Frontal cortex (tissue), 4 donors: ENCODE measurements around the gene CD79B. TPM values are rescaled to one million over a fixed set of nuclear protein-coding genes. Genes with fewer than 3 reads are reported as not detected.
"Not testable (repeated sequence)": the region's sequence is repeated elsewhere in the genome, so short reads cannot be mapped to it uniquely, and the experiment has no call there.

Experiments used
- DNase-seq, 2 donors: peaks; one replicate each; pipeline ENCODE4 v3.0.0; 2012; ENCODE audit warnings: low spot score in 2 of 2
- FAIRE-seq: peaks from 2 replicates; lab custom pipeline; 2012; peaks lifted over from hg19 to GRCh38; lab: Jason Lieb, UNC
- total RNA-seq: library from RNA; depleted of rRNA; stranded (reverse); fragments of >200 nt; gene quantifications from one replicate; pipeline ENCODE4 v1.2.3, GENCODE V29; 2014
- donor health status: control.
- donor health status: control.
- donor health status: control.

The CD79B gene
- total RNA-seq, 1 donor from 2014 or later, result under 0.01 TPM

DNA sequence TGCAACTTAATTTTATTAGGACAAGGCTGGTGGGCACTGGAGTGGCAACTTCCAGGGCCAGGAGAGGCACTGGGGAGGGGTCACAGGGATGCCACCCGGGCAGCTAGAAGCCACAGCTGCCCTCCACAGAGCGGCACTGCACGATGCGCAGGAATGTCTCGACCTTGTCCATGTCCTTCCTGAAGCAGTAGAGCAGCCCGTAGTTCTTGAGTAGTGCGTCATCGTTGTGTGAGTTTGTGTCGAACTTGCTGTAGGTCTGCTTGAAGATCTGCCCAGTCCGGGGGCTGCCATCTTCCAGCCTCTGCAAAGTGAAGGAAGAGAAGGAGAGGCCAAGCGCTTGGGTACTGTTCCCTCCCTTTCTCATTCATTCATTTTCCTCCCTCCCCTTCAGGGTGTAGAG is 14.9 kb downstream of the CD79B start:
- not testable (repeated sequence) for DNase-seq, FAIRE-seq

DNA sequence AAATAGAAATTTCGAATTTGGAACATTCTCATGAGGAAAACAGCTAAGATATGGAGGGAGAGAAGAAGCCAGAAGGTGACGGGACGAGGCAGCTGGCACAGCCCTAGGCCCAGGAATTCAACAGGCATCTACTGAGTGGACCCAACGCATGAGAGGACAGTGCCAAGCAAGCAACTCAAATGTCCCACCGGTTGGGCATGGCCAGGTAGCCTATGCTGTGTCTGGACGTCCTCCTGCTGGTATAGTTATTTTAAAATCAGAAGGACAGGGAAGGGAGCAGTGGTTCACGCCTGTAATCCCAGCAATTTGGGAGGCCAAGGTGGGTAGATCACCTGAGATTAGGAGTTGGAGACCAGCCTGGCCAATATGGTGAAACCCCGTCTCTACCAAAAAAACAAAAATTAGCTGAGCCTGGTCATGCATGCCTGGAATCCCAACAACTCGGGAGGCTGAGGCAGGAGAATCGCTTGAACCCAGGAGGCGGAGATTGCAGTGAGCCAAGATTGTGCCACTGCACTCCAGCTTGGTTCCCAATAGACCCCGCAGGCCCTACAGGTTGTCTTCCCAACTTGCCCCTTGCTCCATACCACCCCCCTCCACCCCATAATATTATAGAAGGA is 15.5 kb downstream of the CD79B start:
- DNase-seq (no peak), FAIRE-seq (no peak)

DNA sequence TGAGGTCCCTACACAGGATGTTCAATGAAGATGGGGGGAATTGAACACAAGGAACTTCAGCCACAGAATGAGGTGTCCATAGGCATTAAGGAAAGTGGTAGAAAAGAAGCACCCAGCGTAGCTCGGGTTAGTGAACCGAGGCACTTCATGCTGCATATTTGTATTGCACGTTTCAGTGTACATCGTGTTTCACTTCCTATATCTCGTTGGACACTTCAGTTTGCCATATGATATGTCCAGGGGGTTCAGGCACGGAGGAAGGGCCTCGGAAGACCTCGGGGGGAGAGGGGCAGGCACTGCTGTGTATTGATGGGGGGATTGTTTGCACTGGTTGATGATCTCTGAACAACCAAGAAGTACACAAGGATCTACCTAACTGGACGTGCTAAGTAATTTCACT is 16.4 kb downstream of the CD79B start:
- DNase-seq, FAIRE-seq: not testable (repeated sequence)

DNA sequence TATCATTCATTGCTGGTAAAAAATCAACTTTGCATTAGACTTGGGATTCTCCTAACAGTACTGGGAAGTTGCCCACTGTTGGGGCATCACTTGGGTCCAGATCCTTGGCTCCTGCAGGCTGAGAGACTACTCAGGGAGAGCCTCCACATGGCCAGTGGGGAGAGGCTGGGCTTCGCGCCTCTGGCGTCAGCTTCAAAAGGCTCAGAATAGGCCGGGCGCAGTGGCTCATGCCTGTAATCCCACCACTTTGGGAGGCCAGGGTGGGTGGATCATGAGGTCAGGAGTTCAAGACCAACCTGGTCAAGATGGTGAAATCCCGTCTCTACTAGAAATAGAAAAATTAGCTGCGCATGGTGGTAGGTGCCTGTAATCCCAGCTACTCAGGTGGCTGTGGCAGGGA is 17.7 kb downstream of the CD79B start:
- DNase-seq (no peak), FAIRE-seq (no peak)

DNA sequence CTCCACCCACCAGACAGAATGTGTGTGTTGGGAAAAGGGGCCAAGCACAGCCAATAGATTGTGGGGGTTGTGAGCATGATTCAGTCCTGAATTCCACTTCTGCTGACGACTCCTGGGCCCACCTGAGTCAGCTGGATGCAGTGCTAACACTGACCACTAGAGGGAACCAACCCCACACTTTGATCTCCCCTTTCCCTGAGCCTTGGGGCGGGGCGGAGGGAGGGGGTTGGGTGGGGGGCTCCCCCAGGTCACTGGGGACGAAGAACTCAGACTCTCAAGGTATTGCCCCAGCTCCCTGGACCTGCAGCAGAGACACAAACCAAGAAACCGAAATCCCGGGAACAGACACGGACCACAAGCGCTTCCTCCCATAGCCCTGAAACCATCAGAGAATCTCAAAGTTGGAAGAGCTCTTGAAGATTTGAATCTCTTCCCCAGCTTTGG is 20.5 kb downstream of the CD79B start:
- FAIRE-seq (no peak), DNase-seq (peak in 1 of 2 donors; percentile 67)

DNA sequence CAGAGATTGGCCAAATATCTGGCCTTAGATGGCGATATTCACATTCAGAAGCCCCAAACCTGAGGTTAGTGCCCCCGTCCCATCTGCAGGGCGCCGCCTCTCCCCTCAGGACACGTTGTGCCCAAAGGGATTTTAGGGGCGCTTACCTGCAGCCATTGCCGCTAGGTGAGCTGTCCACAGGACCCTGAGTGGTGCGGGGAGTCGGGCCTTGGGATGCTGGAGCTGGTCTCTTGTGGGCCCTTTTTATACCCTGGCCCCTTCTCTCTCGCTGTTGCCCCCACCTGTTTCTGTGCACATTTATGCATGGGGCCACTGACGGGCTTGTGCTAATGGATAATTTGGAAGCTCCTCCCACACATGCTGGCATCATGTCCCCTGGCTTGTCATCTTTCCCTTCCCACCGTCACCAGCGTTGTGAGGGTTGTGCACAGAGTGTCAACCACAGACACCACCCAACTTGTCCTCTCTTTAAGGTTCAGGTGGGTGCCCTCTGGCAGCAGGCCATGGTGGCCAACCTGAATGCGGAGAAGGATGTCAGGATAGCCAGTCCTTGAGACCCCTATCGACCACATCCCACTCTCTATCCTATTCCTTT is 21.0 kb downstream of the CD79B start, which contains the start of gene CSHL1:
Gene CSHL1, minus strand, starts transcription at position 218 of the 595 bp plus-strand sequence. Its CDS starts 62 bp downstream, at position 156.
- DNase-seq (no peak), FAIRE-seq (no peak)

DNA sequence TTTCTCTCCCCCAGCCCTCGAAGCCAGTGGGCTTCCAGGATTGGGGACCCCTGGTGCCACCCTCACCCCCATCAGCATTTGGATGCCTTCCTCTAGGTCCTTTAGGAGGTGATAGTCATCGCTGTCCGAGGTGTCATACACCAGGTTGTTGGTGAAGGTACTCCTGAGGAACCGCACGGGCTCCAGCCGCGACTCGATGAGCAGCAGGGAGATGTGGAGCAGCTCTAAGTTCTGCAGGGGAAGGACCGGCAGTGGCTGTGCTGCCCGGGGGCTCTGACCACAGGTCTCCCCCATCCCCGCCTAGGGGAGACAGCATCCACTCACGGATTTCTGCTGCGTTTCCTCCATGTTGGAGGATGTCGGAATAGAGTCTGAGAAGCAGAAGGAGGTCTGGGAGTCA is 22.0 kb downstream of the CD79B start:
- no peak for DNase-seq
- FAIRE-seq, result no peak

DNA sequence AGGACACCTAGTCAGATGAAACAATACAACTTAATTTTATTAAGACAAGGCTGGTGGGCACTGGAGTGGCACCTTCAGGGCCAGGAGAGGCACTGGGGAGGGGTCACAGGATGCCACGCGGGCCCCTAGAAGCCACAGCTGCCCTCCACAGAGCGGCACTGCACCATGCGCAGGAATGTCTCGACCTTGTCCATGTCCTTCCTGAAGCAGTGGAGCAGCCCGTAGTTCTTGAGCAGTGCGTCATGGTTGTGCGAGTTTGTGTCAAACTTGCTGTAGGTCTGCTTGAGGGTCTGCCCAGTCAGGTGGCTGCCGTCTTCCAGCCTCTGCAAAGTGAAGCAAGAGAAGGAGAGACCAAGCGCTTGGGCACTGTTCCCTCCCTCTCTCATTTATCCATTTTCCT is 22.5 kb downstream of the CD79B start:
- DNase-seq, FAIRE-seq: not testable (repeated sequence)

DNA sequence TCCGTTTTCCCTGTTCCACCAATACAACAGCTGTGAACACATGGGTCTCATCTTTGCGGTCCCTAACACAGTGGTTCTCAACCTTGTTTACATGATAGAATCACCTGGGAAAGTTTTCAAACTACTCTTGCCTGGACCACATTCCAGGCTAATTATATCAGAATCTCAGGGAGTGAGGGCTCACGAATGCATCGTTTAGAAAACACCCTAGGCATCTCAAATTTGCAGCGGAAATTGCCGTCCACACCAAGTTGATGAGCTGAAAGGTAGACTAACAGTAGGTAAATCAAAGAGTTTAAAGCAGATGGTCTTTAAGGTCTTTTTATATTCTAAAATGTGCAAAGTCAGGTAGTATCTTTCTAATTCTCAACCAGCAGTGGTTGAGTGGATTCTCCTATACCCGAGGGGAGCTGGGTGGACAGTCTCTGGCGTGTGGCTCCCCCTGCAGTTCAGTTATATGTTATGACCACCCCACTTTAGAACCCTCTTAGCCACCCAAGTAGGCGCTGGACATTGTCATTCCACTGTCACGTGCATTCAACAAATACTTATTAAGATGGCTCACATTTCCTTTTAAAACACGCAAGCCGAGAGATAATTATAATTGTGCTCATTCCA is 24.9 kb downstream of the CD79B start:
- not testable (repeated sequence) for DNase-seq, FAIRE-seq

DNA sequence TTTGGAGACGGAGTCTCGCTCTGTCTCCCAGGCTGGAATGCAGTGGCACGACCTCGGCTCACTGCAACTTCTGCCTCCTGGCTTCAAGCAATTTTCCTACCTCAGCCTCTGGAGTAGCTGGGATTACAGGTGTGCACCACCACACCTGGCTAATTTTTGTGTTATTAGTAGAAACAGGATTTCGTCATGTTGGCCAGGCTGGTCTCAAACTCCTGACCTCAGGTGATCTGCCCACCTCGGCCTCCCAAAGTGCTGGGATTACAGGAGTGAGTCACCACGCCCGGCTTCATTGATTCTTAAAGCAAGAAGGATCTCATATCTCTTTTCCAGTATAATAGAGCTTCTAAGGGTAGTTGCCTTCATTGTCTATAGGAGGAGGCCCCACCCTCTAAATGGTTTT is 27.3 kb downstream of the CD79B start:
- DNase-seq, FAIRE-seq: not testable (repeated sequence)

DNA sequence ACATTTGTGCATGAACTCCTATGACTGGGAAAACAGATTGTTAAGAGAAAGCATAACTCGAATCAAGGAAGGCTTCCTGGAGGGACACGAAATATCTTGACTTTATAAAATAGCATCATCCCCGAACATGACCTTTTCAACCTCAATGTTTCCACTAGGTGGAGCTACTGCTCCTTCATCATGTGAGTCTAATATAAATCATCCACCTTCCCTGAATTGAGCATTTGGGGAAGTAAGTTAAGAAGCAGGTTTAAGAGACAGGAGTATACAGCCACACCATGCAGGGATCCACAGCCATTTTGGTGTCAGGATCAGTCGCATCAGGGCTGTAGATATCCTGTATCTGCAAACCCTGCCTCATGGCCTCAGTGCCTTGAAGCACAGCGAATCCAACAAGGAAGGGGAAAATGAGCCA is 28.3 kb downstream of the CD79B start:
- not testable (repeated sequence) for DNase-seq, FAIRE-seq

DNA sequence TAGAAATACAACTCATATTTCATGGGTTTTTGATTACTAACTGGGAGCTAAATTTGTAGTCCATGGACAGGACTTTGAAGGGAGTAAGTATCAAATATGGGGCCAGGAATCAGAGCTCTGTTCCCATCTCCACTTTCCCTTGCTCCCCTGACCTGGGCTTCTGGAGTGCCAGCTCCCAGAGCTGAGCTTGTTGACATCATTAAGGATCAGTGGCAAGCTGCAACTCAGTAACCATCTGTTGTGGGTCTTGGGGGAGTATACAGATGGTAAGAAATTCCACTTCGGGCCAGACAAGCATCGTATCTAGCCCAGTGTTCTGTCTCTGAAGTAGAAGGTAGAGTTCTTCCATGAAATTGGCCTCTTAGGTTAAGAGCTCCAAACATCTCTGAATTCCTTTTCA is 30.2 kb downstream of the CD79B start:
- FAIRE-seq, DNase-seq: not testable (repeated sequence)

DNA sequence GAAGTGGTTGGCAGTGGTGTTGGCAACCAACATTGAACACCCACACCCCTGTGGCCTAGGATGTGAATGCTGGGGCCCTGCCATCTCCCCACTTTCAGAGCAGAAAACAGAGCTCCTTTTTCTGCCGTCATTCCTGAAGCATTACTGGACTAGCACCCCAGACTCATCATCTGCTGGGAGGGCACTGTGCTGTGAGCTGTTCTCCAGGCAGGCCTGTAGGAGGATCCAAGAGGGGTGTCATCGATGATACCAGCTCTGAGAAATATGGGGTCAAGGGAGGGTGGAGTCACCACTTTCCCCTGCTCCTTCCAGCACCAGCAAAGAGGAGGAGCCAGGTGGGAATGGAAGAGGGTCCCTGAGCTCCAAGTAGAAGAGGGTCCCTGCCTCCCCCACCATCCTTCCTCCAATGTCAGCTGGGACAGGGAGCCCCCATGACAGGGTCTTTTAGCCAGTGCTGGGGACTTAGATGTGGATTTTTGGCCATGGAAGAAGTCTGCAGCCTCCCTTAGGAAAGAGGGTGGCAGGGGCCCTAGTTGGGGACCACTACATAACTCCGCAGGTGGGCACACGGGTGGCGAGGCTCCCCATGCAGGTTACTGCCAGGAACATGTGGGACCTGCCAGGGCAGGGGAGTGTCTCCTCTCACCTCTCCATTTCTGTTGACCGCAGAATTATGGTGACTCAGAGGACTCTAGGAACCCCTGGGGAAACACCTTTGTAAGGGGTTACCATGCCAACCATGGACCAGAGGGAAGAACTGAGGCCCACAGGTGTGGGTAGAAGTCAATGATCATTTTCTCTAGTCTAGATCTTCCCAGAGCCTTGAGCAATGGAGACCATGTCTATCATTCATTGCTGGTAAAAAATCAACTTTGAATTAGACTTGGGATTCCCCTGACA is 33.0 kb downstream of the CD79B start:
- not testable (repeated sequence) for DNase-seq, FAIRE-seq

DNA sequence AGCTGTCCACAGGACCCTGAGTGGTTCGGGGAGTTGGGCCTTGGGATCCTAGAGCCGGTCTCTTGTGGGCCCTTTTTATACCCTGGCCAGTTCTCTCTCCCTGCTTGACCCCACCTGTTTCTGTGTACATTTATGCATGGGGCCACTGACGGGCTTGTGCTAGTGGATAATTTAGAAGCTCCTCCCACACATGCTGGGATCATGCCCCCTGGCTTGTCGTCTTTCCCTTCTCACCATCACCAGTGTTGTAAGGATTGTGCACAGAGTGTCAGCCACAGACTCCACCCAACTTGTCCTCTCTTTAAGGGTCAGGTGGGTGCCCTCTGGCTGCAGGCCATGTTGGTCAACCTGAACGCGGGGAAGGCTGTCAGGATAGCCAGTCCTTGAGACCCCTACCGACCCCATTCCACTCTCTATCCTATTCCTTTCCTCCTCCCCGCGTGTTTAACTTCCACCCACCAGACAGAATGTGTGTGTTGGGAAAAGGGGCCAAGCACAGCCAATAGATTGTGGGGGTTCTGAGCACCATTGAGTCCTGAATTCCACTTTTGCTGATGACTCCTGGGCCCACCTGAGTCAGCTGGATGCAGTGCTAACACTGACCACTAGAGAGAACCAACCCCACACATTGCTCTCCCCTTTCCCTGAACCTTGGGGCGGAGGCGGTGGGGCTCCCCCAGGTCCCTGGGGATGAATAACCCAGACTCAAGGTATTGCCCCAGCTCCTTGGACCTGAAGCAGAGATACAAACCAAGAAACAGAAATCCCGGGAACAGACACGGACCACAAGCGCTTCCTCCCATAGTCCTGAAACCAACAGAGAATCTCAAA is 35.4 kb downstream of the CD79B start, which contains the start of gene CSH1:
Gene CSH1, minus strand, starts transcription at position 51 of the 831 bp plus-strand sequence. CDS start 63 bp downstream, outside the sequence.
- FAIRE-seq, DNase-seq: not testable (repeated sequence)

DNA sequence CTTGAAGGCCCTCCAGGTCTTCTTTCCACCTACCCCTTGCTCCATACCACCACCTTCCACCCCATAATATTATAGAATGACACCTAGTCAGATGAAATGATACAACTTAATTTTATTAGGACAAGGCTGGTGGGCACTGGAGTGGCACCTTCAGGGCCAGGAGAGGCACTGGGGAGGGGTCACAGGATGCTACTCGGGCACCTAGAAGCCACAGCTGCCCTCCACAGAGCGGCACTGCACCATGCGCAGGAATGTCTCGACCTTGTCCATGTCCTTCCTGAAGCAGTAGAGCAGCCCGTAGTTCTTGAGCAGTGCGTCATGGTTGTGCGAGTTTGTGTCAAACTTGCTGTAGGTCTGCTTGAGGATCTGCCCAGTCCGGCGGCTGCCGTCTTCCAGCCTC is 37.3 kb downstream of the CD79B start:
- DNase-seq, FAIRE-seq: not testable (repeated sequence)

DNA sequence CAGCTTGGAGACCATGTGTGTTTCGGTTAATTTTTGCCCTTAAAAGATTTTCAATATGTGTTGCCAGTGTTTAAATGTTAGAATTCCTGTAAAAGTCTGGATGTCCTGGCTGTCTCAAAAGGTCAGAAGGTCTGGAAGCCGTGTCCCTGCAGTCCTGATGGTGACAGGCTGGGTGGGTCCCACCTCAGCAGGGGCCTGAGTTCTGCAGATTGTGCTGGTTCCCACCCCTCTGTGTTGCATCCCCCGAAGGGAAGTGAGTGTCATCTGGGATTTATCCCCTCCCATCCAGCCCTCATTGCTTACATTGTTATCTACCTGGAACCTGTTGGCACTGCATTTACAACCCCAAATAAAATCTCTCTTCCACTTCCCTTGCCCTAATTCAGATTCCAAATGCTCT is 38.1 kb downstream of the CD79B start:
- FAIRE-seq, DNase-seq: not testable (repeated sequence)

DNA sequence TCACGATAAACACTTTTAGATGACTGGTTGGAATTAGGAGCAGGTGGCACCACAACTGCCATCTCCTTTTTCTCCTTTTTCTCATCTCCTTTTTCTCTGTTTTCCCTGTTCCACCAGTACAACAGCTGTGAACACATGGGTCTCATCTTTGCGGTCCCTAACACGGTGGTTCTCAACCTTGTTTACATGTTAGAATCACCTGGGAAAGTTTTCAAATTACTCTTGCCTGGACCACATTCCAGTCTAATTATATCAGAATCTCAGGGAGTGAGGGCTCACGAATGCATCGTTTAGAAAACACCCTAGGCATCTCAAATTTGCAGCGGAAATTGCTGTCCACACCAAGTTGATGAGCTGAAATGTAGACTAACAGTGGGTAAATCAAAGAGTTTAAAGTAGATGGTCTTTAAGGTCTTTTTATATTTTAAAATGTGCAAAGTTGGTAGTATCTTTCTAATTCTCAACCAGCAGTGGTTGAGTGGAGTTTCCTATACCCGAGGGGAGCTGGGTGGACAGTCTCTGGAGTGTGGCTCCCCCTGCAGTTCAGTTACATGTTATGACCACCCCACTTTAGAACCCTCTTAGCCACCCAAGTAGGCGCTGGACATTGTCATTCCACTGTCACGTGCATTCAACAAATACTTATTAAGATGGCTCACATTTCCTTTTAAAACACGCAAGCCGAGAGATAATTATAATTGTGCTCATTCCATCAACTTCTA is 39.7 kb downstream of the CD79B start:
- not testable (repeated sequence) for DNase-seq, FAIRE-seq
